Activated CD4-positive, alpha-beta memory T cell treated with anti-CD3 and anti-CD28 coated beads, Interleukin-2, amount 10 ng/mL, durations not matched to agents 7 days and 5 days (primary cell): ENCODE measurements around the gene KCTD14. TPM values are rescaled to one million over a fixed set of nuclear protein-coding genes. Genes with fewer than 3 reads are reported as not detected.
"Not testable (repeated sequence)": the region's sequence is repeated elsewhere in the genome, so short reads cannot be mapped to it uniquely, and the experiment has no call there.

Experiments used
- CTCF ChIA-PET: fragments of 350-600 bp; sonication (Branson Sonifier 250); formaldehyde crosslinking; loops from one replicate; lab custom pipeline; 2021; ENCODE audit warnings: antibody characterized with exemption, inconsistent platforms; lab: Charles Lee
- POLR2A ChIA-PET: fragments of 350-600 bp; sonication (Branson Sonifier 250); formaldehyde crosslinking; loops from one replicate; lab custom pipeline; 2021; ENCODE audit warnings: antibody characterized with exemption; lab: Charles Lee
- DNase-seq: peaks from one replicate; pipeline ENCODE4 v3.0.0-alpha.2; 2020
- H3K27ac Mint-ChIP-seq: one replicate; pipeline ENCODE4 v1.8.0; 2021; ENCODE audit warnings: mild to moderate bottlenecking, mixed read lengths
- H3K27me3 Mint-ChIP-seq: one replicate; pipeline ENCODE4 v1.8.0; 2021; ENCODE audit warnings: mixed read lengths
- H3K36me3 Mint-ChIP-seq: one replicate; pipeline ENCODE4 v1.8.0; 2021; ENCODE audit warnings: low read depth, mixed read lengths
- H3K4me1 Mint-ChIP-seq: one replicate; pipeline ENCODE4 v1.8.0; 2021; ENCODE audit warnings: mixed read lengths
- H3K4me3 Mint-ChIP-seq: one replicate; pipeline ENCODE4 v1.8.0; 2021; ENCODE audit warnings: mild to moderate bottlenecking, mixed read lengths
- H3K9me3 Mint-ChIP-seq: one replicate; pipeline ENCODE4 v1.8.0; 2021; ENCODE audit warnings: mixed read lengths
- total RNA-seq, 2 experiments: library from RNA; stranded (reverse); gene quantifications; one replicate each; pipeline ENCODE4 v1.2.3, GENCODE V29; 2021

KCTD14 gene
- total RNA-seq, 2 experiments from 2014 or later = 0.15 to 0.45 TPM

GRCh38 chr11:78044706-78045105, 21.6 kb upstream of the KCTD14 start:
- POLR2A ChIA-PET = interaction anchor here (0.6 kb wide), 1 partner anchor 225 kb away, joined by 3 read pairs; no protein-coding TSS in a partner anchor

GRCh38 chr11:78041843-78042440, 18.9 kb upstream of the KCTD14 start:
- no peak overlapping the region for H3K27ac Mint-ChIP-seq
- H3K36me3 Mint-ChIP-seq = no peaks in the 10 kb centered on the region
- no peak for DNase-seq
- peaks cover 4% of the 10 kb centered on the region for H3K27me3 Mint-ChIP-seq
- peaks cover 28% of the 10 kb centered on the region for H3K4me1 Mint-ChIP-seq
- no peaks in the 10 kb centered on the region for H3K9me3 Mint-ChIP-seq
- H3K4me3 Mint-ChIP-seq = no peak overlapping the region
- ChIA-PET CTCF (no interaction called here), POLR2A (no interaction called here)

More at GRCh38 chr11:78044706-78045105, 21.6 kb upstream of the KCTD14 start:
- CTCF ChIA-PET = interaction anchor here (1.7 to 4.1 kb wide), 6 partner anchors 7 to 50 kb away, joined by 8 to 18 read pairs (median 12); partner anchors contain the start of gene INTS4
- no peak overlapping the region for H3K27ac Mint-ChIP-seq
- no peak for DNase-seq
- H3K4me1 Mint-ChIP-seq = peaks cover 26% of the 10 kb centered on the region
- no peaks in the 10 kb centered on the region for H3K36me3 Mint-ChIP-seq
- H3K4me3 Mint-ChIP-seq = no peak overlapping the region
- no peaks in the 10 kb centered on the region for H3K9me3 Mint-ChIP-seq
- H3K27me3 Mint-ChIP-seq = peaks cover 4% of the 10 kb centered on the region

GRCh38 chr11:78041380-78041719, 18.3 kb upstream of the KCTD14 start:
- H3K36me3 Mint-ChIP-seq, H3K9me3 Mint-ChIP-seq, CTCF ChIA-PET, H3K27ac Mint-ChIP-seq, H3K4me3 Mint-ChIP-seq, H3K27me3 Mint-ChIP-seq, POLR2A ChIA-PET, DNase-seq: not testable (repeated sequence)
- H3K4me1 Mint-ChIP-seq = peaks cover 26% of the 10 kb centered on the region

- H3K4me3 Mint-ChIP-seq = no peak overlapping the region
- H3K27ac Mint-ChIP-seq = no peak overlapping the region
- POLR2A ChIA-PET = no interaction called here
These were observed 17.8 kb upstream of the KCTD14 start for GRCh38 chr11:78040691-78041379.

DNA sequence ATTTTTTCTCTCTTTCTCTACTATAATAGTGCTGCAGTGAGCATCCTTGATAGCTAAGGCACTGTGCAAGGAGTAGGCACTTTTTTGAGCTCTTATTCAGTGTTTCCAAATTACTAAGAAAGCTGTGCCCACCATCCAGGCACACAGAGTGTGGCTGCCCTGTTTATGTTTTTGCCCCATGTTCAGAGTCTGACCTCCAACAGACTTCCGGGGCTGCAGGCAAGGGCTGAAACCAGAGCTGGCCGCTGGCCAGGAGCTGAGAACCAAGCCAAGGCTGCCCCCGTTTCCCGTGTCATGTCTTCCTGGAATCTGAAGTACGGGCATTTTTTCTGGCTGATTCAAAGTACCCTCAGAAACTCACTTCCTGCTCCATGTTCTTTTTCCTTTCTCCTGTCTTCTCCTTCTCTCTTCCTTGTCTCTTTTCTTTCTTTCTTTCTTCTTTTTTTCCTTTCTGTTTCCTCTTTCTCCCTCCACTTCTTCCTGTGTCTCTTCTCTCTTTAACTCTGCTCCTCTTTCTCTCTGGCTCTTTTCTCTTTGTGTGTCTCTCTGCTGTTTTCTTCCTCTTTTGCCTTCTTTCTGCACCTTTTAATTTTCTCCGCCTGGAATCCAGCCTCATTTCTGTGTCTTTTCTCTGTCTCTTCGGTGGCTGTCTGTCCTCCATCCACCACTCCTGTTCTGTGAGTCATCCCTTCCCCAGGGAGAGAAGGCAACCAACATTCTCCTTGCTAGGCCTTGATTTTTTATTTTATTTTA, 17.0 kb upstream of the KCTD14 start:
- CTCF ChIA-PET = interaction anchor here (0.7 to 1.5 kb wide), 2 partner anchors 12 to 45 kb away, joined by 3 read pairs; no protein-coding TSS in a partner anchor
- DNase-seq = peak; percentile 22

More at GRCh38 chr11:78040691-78041379, 17.8 kb upstream of the KCTD14 start:
- DNase-seq = peak; percentile 20
- no peaks in the 10 kb centered on the region for H3K9me3 Mint-ChIP-seq
- no peaks in the 10 kb centered on the region for H3K36me3 Mint-ChIP-seq
- H3K4me1 Mint-ChIP-seq = peaks cover 21% of the 10 kb centered on the region
- CTCF ChIA-PET = interaction anchor here (1.5 kb wide), 1 partner anchor 46 kb away, joined by 3 read pairs; no protein-coding TSS in a partner anchor
- H3K27me3 Mint-ChIP-seq = peaks cover 4% of the 10 kb centered on the region

GRCh38 chr11:78039391-78039918, 16.4 kb upstream of the KCTD14 start:
- Mint-ChIP-seq H3K4me3 (no peak overlapping the region), H3K36me3 (no peaks in the 10 kb centered on the region), H3K9me3 (no peaks in the 10 kb centered on the region), H3K27ac (peak overlapping the region; percentile 67), H3K4me1 (peaks cover 18% of the 10 kb centered on the region), H3K27me3 (peaks cover 3% of the 10 kb centered on the region)
- no peak for DNase-seq
- CTCF ChIA-PET = interaction anchor here (0.7 to 1.5 kb wide), 2 partner anchors 12 to 44 kb away, joined by 3 read pairs; no protein-coding TSS in a partner anchor
- POLR2A ChIA-PET = interaction anchor here (0.8 to 1.2 kb wide), 2 partner anchors 9 to 38 kb away, joined by 3 to 4 read pairs; no protein-coding TSS in a partner anchor

More for the DNA sequence above, 17.0 kb upstream of the KCTD14 start:
- Mint-ChIP-seq H3K4me1 (peaks cover 18% of the 10 kb centered on the region), H3K9me3 (no peaks in the 10 kb centered on the region), H3K4me3 (peak overlapping the region; percentile 33), H3K27me3 (peaks cover 4% of the 10 kb centered on the region), H3K36me3 (no peaks in the 10 kb centered on the region), H3K27ac (peak overlapping the region; percentile 67)
- POLR2A ChIA-PET = interaction anchor here (1.2 kb wide), 1 partner anchor 38 kb away, joined by 4 read pairs; no protein-coding TSS in a partner anchor

DNA sequence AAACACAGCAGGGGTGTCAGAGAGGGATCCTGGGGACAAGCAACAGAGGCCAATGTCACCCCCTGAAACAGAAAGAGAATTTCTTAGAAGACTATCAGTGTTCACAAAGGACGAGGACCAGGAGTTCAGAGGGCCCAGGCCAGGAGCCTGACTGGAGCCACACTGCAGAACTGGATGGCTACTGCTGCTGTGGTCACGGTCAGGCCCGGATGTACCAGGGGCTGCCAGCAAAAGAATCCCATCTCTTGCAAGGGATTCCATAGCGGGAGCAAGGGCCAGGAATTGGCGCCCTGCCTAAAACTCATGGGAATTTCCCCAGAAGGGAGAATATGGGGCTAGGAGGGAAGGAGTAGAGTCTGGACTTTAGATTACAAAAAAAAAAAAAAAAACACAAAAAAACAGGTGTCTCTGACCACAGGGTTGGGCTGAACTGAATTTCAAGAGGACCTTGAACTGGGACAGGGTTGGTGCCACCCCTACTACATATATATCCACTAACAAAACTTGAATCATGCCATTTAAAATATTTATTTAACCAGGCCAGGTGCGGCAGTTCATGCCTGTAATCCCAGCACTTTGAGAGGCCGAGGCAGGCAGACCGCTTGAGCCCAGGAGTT, 15.7 kb upstream of the KCTD14 start:
- H3K27ac Mint-ChIP-seq = no peak overlapping the region
- no peak for DNase-seq
- peaks cover 18% of the 10 kb centered on the region for H3K4me1 Mint-ChIP-seq
- no peaks in the 10 kb centered on the region for H3K9me3 Mint-ChIP-seq
- H3K4me3 Mint-ChIP-seq = no peak overlapping the region
- H3K36me3 Mint-ChIP-seq = no peaks in the 10 kb centered on the region
- no peaks in the 10 kb centered on the region for H3K27me3 Mint-ChIP-seq
- CTCF ChIA-PET = interaction anchor here (2.2 kb wide), 1 partner anchor 8 kb away, joined by 14 read pairs; no protein-coding TSS in a partner anchor
- POLR2A ChIA-PET = interaction anchor here (0.8 kb wide), 1 partner anchor 10 kb away, joined by 3 read pairs; no protein-coding TSS in a partner anchor

- Mint-ChIP-seq H3K27me3 (no peaks in the 10 kb centered on the region), H3K4me3 (no peak overlapping the region), H3K36me3 (no peaks in the 10 kb centered on the region), H3K4me1 (peaks cover 18% of the 10 kb centered on the region), H3K9me3 (no peaks in the 10 kb centered on the region), H3K27ac (no peak overlapping the region)
- ChIA-PET CTCF (interaction anchor here (2.2 kb wide), 1 partner anchor 9 kb away, joined by 14 read pairs; no protein-coding TSS in a partner anchor), POLR2A (no interaction called here)
- DNase-seq = no peak
These were observed 14.9 kb upstream of the KCTD14 start for GRCh38 chr11:78037825-78038620.

DNA sequence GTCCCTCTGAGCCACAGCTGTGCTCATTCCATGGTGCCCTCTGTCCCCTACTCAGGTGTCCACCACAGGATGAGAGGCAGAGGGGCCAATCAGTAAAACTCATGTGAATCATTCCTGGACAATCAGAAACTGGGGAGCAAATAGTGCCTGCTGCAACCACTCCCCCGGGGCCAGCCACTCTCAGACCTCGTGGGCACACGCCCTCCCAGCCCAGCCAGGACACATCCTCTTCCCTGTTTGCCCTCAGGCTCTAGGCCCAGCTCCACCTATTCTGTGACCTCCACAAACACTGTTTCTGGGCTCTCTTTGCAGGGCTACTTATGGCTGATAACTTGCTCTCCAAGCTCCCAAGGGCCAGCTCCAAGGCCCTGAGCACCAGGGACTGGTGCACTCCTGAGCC, 14.0 kb upstream of the KCTD14 start:
- Mint-ChIP-seq H3K9me3 (no peaks in the 10 kb centered on the region), H3K4me3 (no peak overlapping the region), H3K4me1 (peaks cover 18% of the 10 kb centered on the region), H3K27ac (no peak overlapping the region), H3K27me3 (no peaks in the 10 kb centered on the region), H3K36me3 (no peaks in the 10 kb centered on the region)
- ChIA-PET POLR2A (no interaction called here), CTCF (interaction anchor here (2.2 kb wide), 1 partner anchor 10 kb away, joined by 14 read pairs; no protein-coding TSS in a partner anchor)
- no peak for DNase-seq

DNA sequence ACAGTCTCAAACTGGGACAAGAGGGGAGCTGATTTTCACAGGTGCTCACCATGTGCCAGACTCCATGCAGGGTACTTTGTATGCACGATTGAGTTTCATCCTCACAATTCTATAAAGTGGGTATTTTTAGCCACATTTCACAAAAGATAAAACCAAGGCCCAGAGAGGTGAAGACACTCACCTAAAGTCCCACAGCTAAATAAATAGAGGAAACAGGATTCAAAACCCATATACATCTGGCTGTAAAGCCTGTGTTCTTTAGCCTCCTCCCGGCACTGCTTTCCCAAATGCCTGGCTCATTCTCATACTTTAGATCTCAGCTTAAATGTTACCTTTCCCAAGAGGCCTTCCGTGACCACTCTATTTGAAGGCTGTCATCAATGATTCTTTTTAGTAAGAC, 13.2 kb upstream of the KCTD14 start:
- POLR2A ChIA-PET = no interaction called here
- H3K9me3 Mint-ChIP-seq = no peaks in the 10 kb centered on the region

DNA sequence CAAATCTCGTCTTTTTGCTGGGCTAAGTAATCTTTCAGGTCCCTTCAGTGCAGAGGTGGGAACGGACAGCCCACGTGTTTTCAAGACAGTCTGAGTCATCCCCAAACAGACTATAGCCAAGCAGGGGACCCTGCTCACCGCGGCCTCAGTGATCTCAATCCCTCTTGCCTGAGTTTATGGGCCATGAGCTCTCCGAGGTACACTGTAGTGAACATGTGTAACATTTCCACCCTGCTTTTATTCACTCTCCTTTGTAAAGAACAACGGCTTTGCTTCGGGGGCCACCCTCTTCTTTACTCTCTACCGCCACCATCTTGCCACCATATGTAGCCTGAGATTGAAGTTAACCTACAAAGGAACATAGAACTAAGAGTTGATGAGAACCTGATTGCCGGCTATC, 11.5 kb upstream of the KCTD14 start:
- ChIA-PET CTCF (interaction anchor here (2.1 kb wide), 1 partner anchor 11 kb away, joined by 17 read pairs; no protein-coding TSS in a partner anchor), POLR2A (no interaction called here)
- H3K4me1 Mint-ChIP-seq = peaks cover 2% of the 10 kb centered on the region
- H3K27ac Mint-ChIP-seq = no peak overlapping the region
- H3K36me3 Mint-ChIP-seq = no peaks in the 10 kb centered on the region
- no peaks in the 10 kb centered on the region for H3K27me3 Mint-ChIP-seq
- H3K4me3 Mint-ChIP-seq = no peak overlapping the region
- H3K9me3 Mint-ChIP-seq = no peaks in the 10 kb centered on the region
- no peak for DNase-seq

More for the DNA sequence above, 13.2 kb upstream of the KCTD14 start:
- Mint-ChIP-seq H3K36me3 (no peaks in the 10 kb centered on the region), H3K27me3 (no peaks in the 10 kb centered on the region), H3K4me1 (peaks cover 15% of the 10 kb centered on the region), H3K27ac (no peak overlapping the region), H3K4me3 (no peak overlapping the region)
- DNase-seq = no peak
- CTCF ChIA-PET = interaction anchor here (0.7 to 2.1 kb wide), 2 partner anchors 9 to 610 kb away, joined by 3 to 17 read pairs; no protein-coding TSS in a partner anchor
